ENCODE results near the gene HBQ1.
"Not testable (repeated sequence)": the region's sequence is repeated elsewhere in the genome, so short reads cannot be mapped to it uniquely, and the experiment has no call there.

The HBQ1 gene

DNA sequence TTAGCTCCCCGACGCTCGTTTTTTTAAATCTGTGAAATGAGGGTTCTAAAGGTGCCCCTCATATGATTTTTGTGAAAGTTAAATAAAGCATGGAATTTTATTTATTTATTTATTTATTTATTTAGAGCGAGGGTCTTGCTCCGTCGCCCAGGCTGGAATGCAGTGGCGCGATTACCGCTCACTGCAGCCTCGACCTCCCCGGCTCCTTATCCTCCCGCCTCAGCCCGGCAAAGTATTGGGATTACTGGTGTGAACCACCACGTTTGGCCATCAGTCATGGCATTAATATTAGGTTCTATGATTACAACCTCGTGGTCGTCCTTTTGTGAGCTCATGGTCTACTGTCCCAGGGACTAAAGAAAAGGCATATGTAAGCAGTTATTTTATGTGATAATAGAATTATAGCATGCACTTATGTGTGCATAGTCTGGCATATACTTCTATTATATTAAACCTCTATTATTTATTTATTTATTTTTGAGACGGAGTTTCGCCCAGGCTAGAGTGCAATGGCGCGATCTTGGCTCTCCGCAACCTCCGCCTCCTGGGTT lies 49.5 kb downstream of the HBQ1 start:
- Histone ChIP-seq H3K9me3 (ENCODE audit: control insufficient read depth in 1 of 2, low read length in 2 of 2) (no peaks in the 10 kb centered on the region), H3K27me3 (ENCODE audit: low read depth, low read length) (no peaks in the 10 kb centered on the region), H3K4me1 (ENCODE audit: control insufficient read depth in 1 of 2, insufficient read depth in 2 of 2, low read length in 2 of 2) (peaks cover 0 to 18% of the 10 kb centered on the region in 2 donors), H3K4me3 (ENCODE audit: low read depth in 1 of 2, low read length in 2 of 2) (peak overlapping the region; percentile 91 to 95), H3K36me3 (ENCODE audit: control insufficient read depth in 1 of 2, insufficient read depth in 2 of 2, low read length in 2 of 2) (peaks cover 19 to 22% of the 10 kb centered on the region in 2 donors), H3K27ac (ENCODE audit: low read length) (peak overlapping the region; percentile 79)

DNA sequence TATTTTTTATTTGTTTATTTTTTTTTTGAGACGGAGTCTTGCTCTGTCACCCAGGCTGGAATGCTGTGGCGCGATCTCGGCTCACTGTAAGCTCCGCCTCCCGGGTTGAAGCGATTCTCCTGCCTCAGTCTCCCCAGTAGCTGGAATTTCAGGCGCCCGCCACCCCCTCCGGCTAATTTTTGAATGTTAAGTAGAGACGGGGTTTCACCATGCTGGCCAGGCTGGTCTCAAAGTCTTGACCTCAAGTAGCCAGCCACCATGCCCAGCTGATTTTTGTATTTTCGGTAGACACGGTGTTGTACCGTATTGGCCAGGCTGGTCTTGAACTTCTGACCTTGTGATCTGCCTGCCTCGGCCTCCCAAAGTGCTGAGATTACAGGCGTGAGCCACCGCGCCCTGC lies 50.1 kb downstream of the HBQ1 start:
- Histone ChIP-seq H3K4me1 (ENCODE audit: control insufficient read depth in 1 of 2, insufficient read depth in 2 of 2, low read length in 2 of 2) (peaks cover 0 to 18% of the 10 kb centered on the region in 2 donors), H3K36me3 (ENCODE audit: control insufficient read depth in 1 of 2, insufficient read depth in 2 of 2, low read length in 2 of 2) (peaks cover 17 to 27% of the 10 kb centered on the region in 2 donors)
- not testable (repeated sequence) for H3K27me3 ChIP-seq (ENCODE audit: low read depth, low read length); H3K4me3 ChIP-seq (ENCODE audit: low read depth in 1 of 2, low read length in 2 of 2); H3K27ac ChIP-seq (ENCODE audit: low read length); H3K9me3 ChIP-seq (ENCODE audit: control insufficient read depth in 1 of 2, low read length in 2 of 2)
